ENCODE results near the gene STK35. TPM values are rescaled to one million over a fixed set of nuclear protein-coding genes. Genes with fewer than 3 reads are reported as not detected.

The STK35 gene
- total RNA-seq, 1 experiment from 2014 or later = 16.5 TPM

DNA sequence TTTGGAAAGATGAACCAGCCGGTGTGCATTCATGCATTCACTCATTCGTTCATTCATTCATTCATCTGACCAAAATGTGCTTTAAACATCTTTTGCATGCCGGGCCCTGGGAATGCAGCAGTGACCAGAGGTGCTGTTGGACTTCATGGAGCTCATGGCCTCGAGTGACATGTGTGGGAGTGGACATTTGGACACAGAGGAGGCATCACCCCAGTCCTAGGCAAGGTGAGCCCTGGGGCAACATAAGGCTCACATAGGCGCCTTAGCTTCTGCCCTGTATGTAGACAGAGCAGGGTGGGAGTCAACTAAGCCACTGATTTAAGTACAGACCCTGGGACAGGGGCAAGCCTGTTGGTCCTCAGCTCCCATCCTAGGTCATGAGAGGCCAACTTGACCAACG is 71.6 kb downstream of the STK35 start:
- Mint-ChIP-seq H3K4me3 (ENCODE audit: low read depth, unreplicated experiment) (no peak overlapping the region), H3K4me1 (ENCODE audit: low read depth, unreplicated experiment) (no peaks in the 10 kb centered on the region), H3K27me3 (ENCODE audit: unreplicated experiment) (peaks cover 71% of the 10 kb centered on the region), H3K36me3 (ENCODE audit: insufficient read depth, unreplicated experiment) (no peaks in the 10 kb centered on the region), H3K27ac (ENCODE audit: unreplicated experiment) (no peak overlapping the region), H3K9me3 (ENCODE audit: low read depth, unreplicated experiment) (no peaks in the 10 kb centered on the region)
- intact Hi-C loops (cut with micrococcal nuclease; ENCODE audit: unreplicated experiment) = loop anchor here (2.0 to 10.0 kb wide), 4 partner anchors 68 to 408 kb away; partner anchors contain the start of gene STK35
- DNase-seq = no peak
- TF ChIP-seq CTCF (IDR thresholded peaks at IDR 0.05; ENCODE audit: unreplicated experiment) = no peak
- no TSS peak for BruUV-seq (replicated peaks)
- CTCF ChIA-PET = interaction anchor here (0.9 to 1.5 kb wide), 4 partner anchors 64 to 360 kb away, joined by 3 to 7 read pairs (median 5); no protein-coding TSS in a partner anchor

DNA sequence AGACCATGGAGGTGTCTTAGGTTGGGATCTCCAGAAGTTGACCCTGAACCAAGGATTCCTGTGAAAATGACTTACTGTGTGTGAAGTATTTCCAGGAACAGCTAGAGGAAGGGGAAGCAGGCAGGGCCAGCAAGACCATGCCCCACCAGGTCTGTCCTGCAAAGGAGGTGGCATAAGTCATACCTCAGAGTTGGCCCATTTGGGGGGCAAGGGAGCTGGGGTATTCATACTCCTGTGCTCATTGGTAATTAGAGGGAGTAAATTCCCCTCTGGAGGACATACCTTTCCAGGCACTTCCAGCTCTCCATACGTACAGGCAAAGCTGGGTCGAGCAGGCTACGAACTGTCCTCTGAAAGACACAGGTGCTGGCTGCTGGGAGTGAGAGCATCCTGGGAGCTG is 72.4 kb downstream of the STK35 start:
- DNase-seq = no peak
- no peak overlapping the region for H3K27ac Mint-ChIP-seq (ENCODE audit: unreplicated experiment)
- no peak overlapping the region for H3K4me3 Mint-ChIP-seq (ENCODE audit: low read depth, unreplicated experiment)
- H3K4me1 Mint-ChIP-seq (ENCODE audit: low read depth, unreplicated experiment) = no peaks in the 10 kb centered on the region
- no peaks in the 10 kb centered on the region for H3K36me3 Mint-ChIP-seq (ENCODE audit: insufficient read depth, unreplicated experiment)
- CTCF ChIA-PET = interaction anchor here (0.6 kb wide), 1 partner anchor 278 kb away, joined by 6 read pairs; no protein-coding TSS in a partner anchor
- BruUV-seq (replicated peaks) = no TSS peak
- intact Hi-C loops (cut with micrococcal nuclease; ENCODE audit: unreplicated experiment) = loop anchor here (5.0 to 10.0 kb wide), 2 partner anchors 69 to 167 kb away; partner anchors contain the start of gene STK35
- peaks cover 80% of the 10 kb centered on the region for H3K27me3 Mint-ChIP-seq (ENCODE audit: unreplicated experiment)
- TF ChIP-seq CTCF (IDR thresholded peaks at IDR 0.05; ENCODE audit: unreplicated experiment) = no peak
- no peaks in the 10 kb centered on the region for H3K9me3 Mint-ChIP-seq (ENCODE audit: low read depth, unreplicated experiment)

GRCh38 chr20:2176946-2177345 is 75.3 kb downstream of the STK35 start:
- BruUV-seq (replicated peaks) = no TSS peak
- Mint-ChIP-seq H3K4me1 (ENCODE audit: low read depth, unreplicated experiment) (no peaks in the 10 kb centered on the region), H3K4me3 (ENCODE audit: low read depth, unreplicated experiment) (no peak overlapping the region), H3K36me3 (ENCODE audit: insufficient read depth, unreplicated experiment) (no peaks in the 10 kb centered on the region), H3K27me3 (ENCODE audit: unreplicated experiment) (peaks cover 82% of the 10 kb centered on the region), H3K27ac (ENCODE audit: unreplicated experiment) (no peak overlapping the region), H3K9me3 (ENCODE audit: low read depth, unreplicated experiment) (no peaks in the 10 kb centered on the region)
- CTCF ChIA-PET = interaction anchor here (0.6 kb wide), 1 partner anchor 23 kb away, joined by 3 read pairs; no protein-coding TSS in a partner anchor
- no peak for DNase-seq
- no peak for TF ChIP-seq CTCF (IDR thresholded peaks at IDR 0.05; ENCODE audit: unreplicated experiment)
- intact Hi-C loops (cut with micrococcal nuclease; ENCODE audit: unreplicated experiment) = loop anchor here (10.0 kb wide), 1 partner anchor 72 kb away; the partner anchor contains the start of gene STK35

DNA sequence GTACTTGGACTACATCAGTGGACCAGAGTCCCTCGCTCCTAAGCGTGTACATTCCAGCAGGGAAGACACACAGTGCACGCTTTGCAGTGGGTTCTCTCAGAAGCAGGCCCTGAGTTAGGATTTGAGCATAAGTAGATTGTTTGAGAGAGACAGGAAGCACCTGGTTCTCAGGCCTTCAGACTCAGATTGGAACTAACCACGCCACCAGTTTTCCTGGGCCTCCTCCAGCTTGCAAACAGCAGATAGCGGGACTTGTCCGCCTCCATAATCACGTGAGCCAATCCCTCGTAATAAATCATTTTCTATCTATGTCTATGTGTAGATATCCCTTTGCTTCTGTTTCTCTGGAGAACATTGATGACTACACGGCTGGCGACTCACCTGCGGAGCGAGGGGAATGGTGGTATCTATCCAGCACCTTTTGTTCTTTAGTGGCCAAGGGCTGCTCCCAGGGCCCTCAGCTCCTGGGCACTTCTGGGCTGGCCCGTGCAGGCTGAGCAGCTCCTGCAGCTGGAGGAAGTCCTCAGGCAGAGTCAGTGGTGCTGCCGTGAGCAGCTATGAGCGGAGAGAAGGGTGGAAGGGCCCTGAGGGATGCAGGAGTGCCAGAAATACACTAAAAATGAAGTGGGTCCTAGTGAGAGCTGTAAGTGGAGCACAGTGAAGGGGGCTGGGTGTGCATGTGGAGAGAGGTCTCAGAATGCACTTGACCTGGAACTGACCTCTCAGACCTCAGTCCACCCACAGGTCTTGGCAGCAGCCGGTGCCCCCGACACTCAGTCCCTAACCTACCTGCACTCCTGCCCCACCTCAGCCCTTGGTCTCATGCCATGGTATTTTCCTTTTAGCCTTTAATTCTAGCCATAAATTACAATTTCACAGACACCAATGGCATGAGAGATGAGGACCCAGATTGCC is 76.9 kb downstream of the STK35 start:
- Mint-ChIP-seq H3K36me3 (ENCODE audit: insufficient read depth, unreplicated experiment) (no peaks in the 10 kb centered on the region), H3K9me3 (ENCODE audit: low read depth, unreplicated experiment) (no peaks in the 10 kb centered on the region), H3K4me3 (ENCODE audit: low read depth, unreplicated experiment) (no peak overlapping the region), H3K27ac (ENCODE audit: unreplicated experiment) (no peak overlapping the region), H3K4me1 (ENCODE audit: low read depth, unreplicated experiment) (no peaks in the 10 kb centered on the region), H3K27me3 (ENCODE audit: unreplicated experiment) (peaks cover 86% of the 10 kb centered on the region)
- DNase-seq = no peak
- intact Hi-C loops (cut with micrococcal nuclease; ENCODE audit: unreplicated experiment) = loop anchor here (10.0 kb wide), 1 partner anchor 74 kb away; the partner anchor contains the start of gene STK35
- CTCF ChIA-PET = no interaction called here
- BruUV-seq (replicated peaks) = no TSS peak
- TF ChIP-seq CTCF (IDR thresholded peaks at IDR 0.05; ENCODE audit: unreplicated experiment) = no peak

Data from Calu3 (cell line).